Measurements from ENCODE around the gene MYEF2. TPM values are rescaled to one million over a fixed set of nuclear protein-coding genes. Genes with fewer than 3 reads are reported as not detected.

Gene MYEF2
- total RNA-seq, 1 experiment from 2014 or later = 17.5 TPM

- no peak for DNase-seq (ENCODE audit: low read depth)
Observed at GRCh38 chr15:48089702-48090101, 88.4 kb downstream of the MYEF2 start.

GRCh38 chr15:48087844-48088243 is 90.3 kb downstream of the MYEF2 start:
- no peak for DNase-seq (ENCODE audit: low read depth)

DNA sequence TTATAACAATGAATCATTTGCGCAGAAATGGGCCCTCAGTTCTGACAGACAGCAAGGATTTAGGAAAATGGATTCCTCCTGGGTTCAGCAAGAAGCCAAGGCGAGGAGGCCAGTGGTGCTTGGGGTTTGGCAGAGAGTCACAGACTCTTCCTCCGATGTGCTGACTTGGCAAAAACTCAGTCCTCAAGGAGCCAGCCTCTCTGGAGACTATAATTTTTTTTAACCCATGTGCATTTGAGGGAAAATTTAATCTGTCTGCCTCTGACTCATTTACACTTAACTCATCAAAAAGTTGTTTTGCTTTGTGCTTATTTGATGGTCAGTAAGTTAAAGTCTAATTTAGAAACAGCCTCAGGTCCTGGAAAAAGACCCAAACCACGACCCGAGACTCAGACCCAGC is 91.5 kb downstream of the MYEF2 start:
- peak; percentile 69 for DNase-seq (ENCODE audit: low read depth)

DNA sequence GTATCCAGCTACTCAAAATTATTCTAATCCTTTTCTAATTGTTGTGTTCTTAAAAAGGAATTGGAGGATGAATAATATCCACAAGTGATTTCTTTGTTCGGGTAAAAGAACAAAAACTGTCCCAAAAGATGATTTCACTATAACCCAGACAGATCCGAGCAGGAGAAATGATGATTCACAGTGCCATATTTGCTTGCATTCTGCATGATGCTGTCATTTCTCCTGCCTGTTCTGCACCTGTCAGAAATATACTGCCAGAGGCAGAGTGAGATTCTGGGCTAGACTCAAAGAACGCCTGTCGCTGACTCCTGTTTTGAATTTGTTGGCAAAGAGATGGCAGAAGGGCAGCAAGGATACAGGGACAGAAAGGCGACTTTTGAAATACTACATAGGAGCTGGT is 92.0 kb downstream of the MYEF2 start:
- no peak for DNase-seq (ENCODE audit: low read depth)

- no peak for DNase-seq (ENCODE audit: low read depth)
Observed at GRCh38 chr15:48085591-48085930, 92.5 kb downstream of the MYEF2 start.

GRCh38 chr15:48084759-48085590 is 93.1 kb downstream of the MYEF2 start:
- peak; percentile 34 for DNase-seq (ENCODE audit: low read depth)

Other genes with a start within 250 kb of the MYEF2 start
- not detected in 2 replicates for gene SLC24A5, start 57.3 kb downstream of the MYEF2 start, total RNA-seq (2014; rRNA removed; shearing (Covaris generic))
- gene CTXN2, start 13.4 kb upstream of the MYEF2 start, total RNA-seq (2014; rRNA removed; shearing (Covaris generic)) = 0.20 TPM in 1 of 2 replicates, not detected in the other
- gene SLC12A1, start 28.0 kb upstream of the MYEF2 start, total RNA-seq (2014; rRNA removed; shearing (Covaris generic)) = 0.05 TPM in 1 of 2 replicates, not detected in the other
- 80.2 and 86.7 TPM in 2 replicates for gene DUT, start 153.1 kb upstream of the MYEF2 start, total RNA-seq (2014; rRNA removed; shearing (Covaris generic))

Measured in M059J (cell line).